Liver (tissue), 9 donors: Measurements from ENCODE around the gene TMEM123. TPM values are rescaled to one million over a fixed set of nuclear protein-coding genes. Genes with fewer than 3 reads are reported as not detected.
"Not testable (repeated sequence)": the region's sequence is repeated elsewhere in the genome, so short reads cannot be mapped to it uniquely, and the experiment has no call there.

ENCODE experiments used
- DNase-seq: peaks from one replicate; pipeline ENCODE4 v3.0.0-alpha.2; 2017; ENCODE audit warnings: low spot score
- H3K27ac ChIP-seq, 2 donors: one replicate each; pipeline ENCODE4 v1.7.0; 2013; ENCODE audit warnings: inconsistent platforms in 2 of 2, low read length in 2 of 2, control low read depth in 1 of 2, low read depth in 1 of 2, mild to moderate bottlenecking in 1 of 2
- H3K27me3 ChIP-seq, 4 donors: one replicate each; pipeline versions ENCODE4 v1.6.1 to v1.7.0; 2013; ENCODE audit warnings: low read length in 3 of 4, inconsistent platforms in 1 of 4, mild to moderate bottlenecking in 1 of 4, moderate library complexity in 1 of 4; ENCODE audit not compliant: control insufficient read depth in 4 of 4, insufficient read depth in 4 of 4
- H3K36me3 ChIP-seq, 4 donors: one replicate each; pipeline versions ENCODE4 v1.6.1 to v1.7.0; 2013; ENCODE audit warnings: low read length in 3 of 4, mild to moderate bottlenecking in 3 of 4, low read depth in 1 of 4, moderate library complexity in 1 of 4; ENCODE audit not compliant: control insufficient read depth in 4 of 4, insufficient read depth in 3 of 4
- H3K4me1 ChIP-seq, 4 donors: one replicate each; pipeline versions ENCODE4 v1.6.1 to v1.7.0; 2013; ENCODE audit warnings: low read length in 3 of 4, mild to moderate bottlenecking in 3 of 4, moderate library complexity in 1 of 4; ENCODE audit not compliant: control insufficient read depth in 4 of 4, insufficient read depth in 4 of 4
- H3K4me3 ChIP-seq, 3 donors: one replicate each; pipeline versions ENCODE4 v1.6.1 to v1.7.0; 2013; ENCODE audit warnings: low read length in 3 of 3, control low read depth in 1 of 3, low read depth in 1 of 3, mild to moderate bottlenecking in 1 of 3
- H3K9ac ChIP-seq, 2 donors: one replicate each; pipeline ENCODE4 v1.7.0; 2013; ENCODE audit warnings: low read length in 2 of 2, mild to moderate bottlenecking in 2 of 2, moderate library complexity in 2 of 2, control low read depth in 1 of 2, low read depth in 1 of 2
- H3K9me3 ChIP-seq, 4 donors: one replicate each; pipeline versions ENCODE4 v1.6.1 to v1.7.0; 2013; ENCODE audit warnings: low read length in 3 of 4; ENCODE audit not compliant: control insufficient read depth in 4 of 4
- EGR1 ChIP-seq, 2 donors: IDR thresholded peaks; 2 replicates each; pipeline ENCODE4 v1.6.1; 2016 to 2018; ENCODE audit warnings: antibody characterized with exemption in 2 of 2, low read depth in 2 of 2
- FOXA1 ChIP-seq: IDR thresholded peaks from 2 replicates; pipeline ENCODE4 v1.6.1; 2016; ENCODE audit warnings: antibody characterized with exemption
- GABPA ChIP-seq, 2 donors: IDR thresholded peaks in 1 of 2; conservative IDR thresholded peaks in 1 of 2; 2 replicates each; pipeline ENCODE4 v1.6.1; 2016; ENCODE audit warnings: antibody characterized with exemption in 2 of 2, mild to moderate bottlenecking in 1 of 2, moderate library complexity in 1 of 2
- HNF4G ChIP-seq: IDR thresholded peaks from 2 replicates; pipeline ENCODE4 v1.6.1; 2016; ENCODE audit warnings: antibody characterized with exemption
- JUND ChIP-seq, 2 donors: IDR thresholded peaks; 2 replicates each; pipeline ENCODE4 v1.6.1; 2016; ENCODE audit warnings: antibody characterized with exemption in 2 of 2
- NR2F2 ChIP-seq: IDR thresholded peaks from 2 replicates; pipeline ENCODE4 v1.6.1; 2016; ENCODE audit warnings: antibody characterized with exemption
- REST ChIP-seq: IDR thresholded peaks from 2 replicates; pipeline ENCODE4 v1.6.1; 2016; ENCODE audit warnings: antibody characterized with exemption, mild to moderate bottlenecking
- TAF1 ChIP-seq: conservative IDR thresholded peaks from 2 replicates; pipeline ENCODE4 v1.6.1; 2016; ENCODE audit warnings: antibody characterized with exemption, mild to moderate bottlenecking
- WGBS: extraction: QIAGEN DNeasy Blood & Tissue Kit; methylation state at CpG from one replicate; pipeline ENCODE4 v1.1.7; 2013; 5-methylcytosine and 5-hydroxymethylcytosine counted together
- polyA plus RNA-seq, 2 donors: library from polyadenylated mRNA; stranded (reverse) in 1 of 2; unstranded in 1 of 2; fragments of 200-250 nt in 1 of 2; fragments of >200 nt in 1 of 2; fragmentation: Nextera tagmentation in 1 of 2; extraction: Ambion mirVana in 1 of 2; gene quantifications; one replicate each; pipeline versions ENCODE4 v1.2.1 to v1.2.3, GENCODE V29; 2013 to 2015
- total RNA-seq, 2 donors: library from RNA; depleted of rRNA; stranded (reverse); fragments of >200 nt; gene quantifications; one replicate each; pipeline ENCODE4 v1.2.3, GENCODE V29; 2014
- donor health status: healthy.
- donor health status: healthy.
- donor health status: healthy.
- donor health status: healthy.
- donor health status: healthy.

The TMEM123 gene
- total and polyA plus RNA-seq, 4 donors = 101 to 140 (median 107) TPM

GRCh38 chr11:102446606-102447005 is 6.0 kb downstream of the TMEM123 start:
- H3K9me3 ChIP-seq = no peaks in the 10 kb centered on the region
- H3K4me3 ChIP-seq = no peak overlapping the region
- DNase-seq = no peak
- H3K27ac ChIP-seq = no peak overlapping the region
- peaks cover 0 to 23% (median 19%) of the 10 kb centered on the region in 4 donors for H3K36me3 ChIP-seq
- TF ChIP-seq REST (no peak), TAF1 (no peak), JUND (IDR thresholded peaks at IDR 0.05) (no peak), EGR1 (IDR thresholded peaks at IDR 0.05; ENCODE audit: low read depth in 2 of 2) (no peak), FOXA1 (no peak), GABPA (IDR thresholded peaks at IDR 0.05 in 1 of 2, conservative IDR thresholded peaks at IDR 0.05 in 1 of 2) (no peak), NR2F2 (no peak), HNF4G (no peak)
- H3K4me1 ChIP-seq = peaks cover 2 to 38% (median 29%) of the 10 kb centered on the region in 4 donors
- WGBS = 81% methylated on average over 3 of the region's 3 CpGs
- no peaks in the 10 kb centered on the region for H3K27me3 ChIP-seq
- H3K9ac ChIP-seq = no peak overlapping the region

DNA sequence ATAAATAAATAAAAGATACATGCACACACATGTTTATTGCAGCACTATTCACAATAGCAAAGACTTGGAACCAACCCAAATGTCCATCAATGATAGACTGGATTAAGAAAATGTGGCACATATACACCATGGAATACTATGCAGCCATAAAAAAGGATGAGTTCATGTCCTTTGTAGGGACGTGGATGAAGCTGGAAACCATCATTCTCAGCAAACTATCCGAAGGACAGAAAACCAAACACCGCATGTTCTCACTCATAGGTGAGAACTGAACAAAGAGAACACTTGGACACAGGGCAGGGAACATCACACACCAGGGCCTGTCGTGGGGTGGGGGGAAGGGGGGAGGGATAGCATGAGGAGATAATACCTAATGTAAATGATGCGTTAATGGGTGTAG is 7.9 kb downstream of the TMEM123 start:
- H3K4me3 ChIP-seq, H3K27ac ChIP-seq, H3K27me3 ChIP-seq, DNase-seq, H3K9ac ChIP-seq, H3K9me3 ChIP-seq: not testable (repeated sequence)
- 98% methylated on average over 5 of the region's 5 CpGs for WGBS
- Histone ChIP-seq H3K4me1 (peaks cover 2 to 25% (median 19%) of the 10 kb centered on the region in 4 donors), H3K36me3 (peaks cover 0 to 23% (median 19%) of the 10 kb centered on the region in 4 donors)

DNA sequence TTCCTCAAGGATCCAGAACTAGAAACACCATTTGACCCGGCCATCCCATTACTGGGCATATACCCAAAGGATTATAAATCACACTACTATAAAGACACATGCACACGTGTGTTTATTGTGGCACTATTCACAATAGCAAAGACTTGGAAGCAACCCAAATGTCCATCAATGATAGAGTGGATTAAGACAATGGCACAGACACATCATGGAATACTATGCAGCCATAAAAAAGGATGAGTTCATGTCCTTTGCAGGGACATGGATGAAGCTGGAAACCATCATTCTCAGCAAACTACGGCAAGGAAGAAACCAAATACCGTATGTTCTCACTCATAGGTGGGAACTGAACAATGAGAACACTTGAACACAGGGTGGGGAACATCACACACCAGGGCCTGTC is 8.4 kb downstream of the TMEM123 start:
- H3K4me3 ChIP-seq, DNase-seq, H3K9me3 ChIP-seq, H3K27me3 ChIP-seq, H3K27ac ChIP-seq, H3K9ac ChIP-seq: not testable (repeated sequence)
- Histone ChIP-seq H3K4me1 (peaks cover 2 to 20% (median 14%) of the 10 kb centered on the region in 4 donors), H3K36me3 (peaks cover 0 to 23% (median 19%) of the 10 kb centered on the region in 4 donors)
- 92% methylated on average over 4 of the region's 4 CpGs for WGBS

DNA sequence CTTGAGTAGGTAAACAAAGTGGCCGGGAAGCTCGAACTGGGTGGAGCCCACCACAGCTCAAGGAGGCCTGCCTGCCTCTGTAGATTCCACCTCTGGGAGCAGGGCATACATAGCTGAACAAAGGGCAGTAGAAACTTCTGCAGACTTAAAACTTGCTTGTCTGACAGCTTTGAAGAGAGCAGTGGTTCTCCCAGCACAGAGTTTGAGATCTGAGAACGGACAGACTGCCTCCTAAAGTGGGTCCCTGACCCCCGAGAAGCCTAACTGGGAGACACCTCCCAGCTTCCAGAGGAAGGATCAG is 13.6 kb downstream of the TMEM123 start:
- H3K36me3 ChIP-seq, H3K9ac ChIP-seq, H3K4me1 ChIP-seq, H3K4me3 ChIP-seq, DNase-seq, H3K9me3 ChIP-seq, H3K27ac ChIP-seq, H3K27me3 ChIP-seq: not testable (repeated sequence)
- WGBS = 60% methylated on average over 4 of the region's 4 CpGs
